T-helper 9 cell (primary cell): ENCODE measurements around the gene KRIT1.
"Not testable (repeated sequence)": the region's sequence is repeated elsewhere in the genome, so short reads cannot be mapped to it uniquely, and the experiment has no call there.

Source experiments
- DNase-seq: peaks from one replicate; pipeline ENCODE4 v3.0.0-alpha.2; 2020

KRIT1 gene

GRCh38 chr7:92246360-92247101 is 817 bp upstream of the KRIT1 start:
- peak; percentile 7 for DNase-seq

- DNase-seq: no peak
These were observed 767 bp downstream of the KRIT1 start for GRCh38 chr7:92244808-92245486.

- no peak for DNase-seq
These were observed 2.7 kb downstream of the KRIT1 start for GRCh38 chr7:92242972-92243371.

GRCh38 chr7:92230547-92230946 is 15.2 kb downstream of the KRIT1 start:
- DNase-seq: no peak

GRCh38 chr7:92228742-92229141 is 17.0 kb downstream of the KRIT1 start:
- no peak for DNase-seq

- no peak for DNase-seq
These were observed 17.6 kb downstream of the KRIT1 start for GRCh38 chr7:92228100-92228499.

GRCh38 chr7:92226981-92227380 is 18.7 kb downstream of the KRIT1 start:
- no peak for DNase-seq

GRCh38 chr7:92221766-92222165 is 23.9 kb downstream of the KRIT1 start:
- DNase-seq: no peak

GRCh38 chr7:92206672-92207071 is 39.0 kb downstream of the KRIT1 start:
- no peak for DNase-seq

GRCh38 chr7:92205987-92206386 is 39.7 kb downstream of the KRIT1 start:
- no peak for DNase-seq

GRCh38 chr7:92200791-92201190 is 44.9 kb downstream of the KRIT1 start:
- DNase-seq: no peak

- DNase-seq: no peak
These were observed 53.4 kb downstream of the KRIT1 start for GRCh38 chr7:92192326-92192725.

- DNase-seq: not testable (repeated sequence)
These were observed 56.5 kb downstream of the KRIT1 start for GRCh38 chr7:92189246-92189645.

- DNase-seq: not testable (repeated sequence)
These were observed 61.4 kb downstream of the KRIT1 start for GRCh38 chr7:92184294-92184693.

GRCh38 chr7:92178928-92179924 is 66.5 kb downstream of the KRIT1 start, which contains the start of gene LRRD1:
TSS of gene LRRD1 (minus strand) at chr7:92179142. CDS start at chr7:92165202, 13,940 bp downstream.
- peak; percentile 89 for DNase-seq

- no peak for DNase-seq
These were observed 68.4 kb downstream of the KRIT1 start for GRCh38 chr7:92177362-92177761.

GRCh38 chr7:92169529-92169928 is 76.2 kb downstream of the KRIT1 start:
- not testable (repeated sequence) for DNase-seq

GRCh38 chr7:92161271-92161670 is 84.4 kb downstream of the KRIT1 start:
- DNase-seq: no peak

- DNase-seq: no peak
These were observed 86.8 kb downstream of the KRIT1 start for GRCh38 chr7:92158660-92159575.

GRCh38 chr7:92156990-92157389 is 88.7 kb downstream of the KRIT1 start:
- no peak for DNase-seq

- DNase-seq: no peak
These were observed 90.5 kb downstream of the KRIT1 start for GRCh38 chr7:92155108-92155739.
